Ramos (cell line): ENCODE results near the gene NOA1.
"Not testable (repeated sequence)": the region's sequence is repeated elsewhere in the genome, so short reads cannot be mapped to it uniquely, and the experiment has no call there.

Experiments
- in situ Hi-C: fragments of 300-500 bp; cut with MboI; formaldehyde crosslinking; loops from one replicate; pipeline ENCODE4 v1.14.3; 2022; ENCODE audit warnings: low sequenced_read_pairs; ENCODE audit not compliant: unreplicated experiment

The NOA1 gene

GRCh38 chr4:56959100-56959499, 18.3 kb downstream of the NOA1 start:
- in situ Hi-C loops = no loop called here

DNA sequence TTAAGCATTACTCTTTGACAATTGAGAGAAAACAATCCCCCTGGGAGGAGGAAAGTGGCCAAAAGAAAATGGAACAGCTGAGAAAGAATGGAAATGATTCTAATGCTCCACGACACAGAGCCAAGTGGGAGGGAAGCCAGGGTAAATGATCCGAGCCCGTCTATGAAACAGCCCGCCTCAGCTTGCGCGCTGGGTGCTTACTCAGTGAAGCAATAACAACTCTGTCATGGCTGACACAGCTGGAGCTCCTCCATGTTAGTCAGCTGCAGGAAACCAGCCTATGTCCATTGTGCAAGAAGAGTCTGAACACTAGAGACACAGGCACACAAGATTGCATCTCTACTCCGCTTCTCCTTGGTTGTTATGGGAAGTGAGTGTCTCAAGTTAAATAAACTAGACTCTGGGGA, 19.3 kb downstream of the NOA1 start:
- in situ Hi-C loops = no loop called here

DNA sequence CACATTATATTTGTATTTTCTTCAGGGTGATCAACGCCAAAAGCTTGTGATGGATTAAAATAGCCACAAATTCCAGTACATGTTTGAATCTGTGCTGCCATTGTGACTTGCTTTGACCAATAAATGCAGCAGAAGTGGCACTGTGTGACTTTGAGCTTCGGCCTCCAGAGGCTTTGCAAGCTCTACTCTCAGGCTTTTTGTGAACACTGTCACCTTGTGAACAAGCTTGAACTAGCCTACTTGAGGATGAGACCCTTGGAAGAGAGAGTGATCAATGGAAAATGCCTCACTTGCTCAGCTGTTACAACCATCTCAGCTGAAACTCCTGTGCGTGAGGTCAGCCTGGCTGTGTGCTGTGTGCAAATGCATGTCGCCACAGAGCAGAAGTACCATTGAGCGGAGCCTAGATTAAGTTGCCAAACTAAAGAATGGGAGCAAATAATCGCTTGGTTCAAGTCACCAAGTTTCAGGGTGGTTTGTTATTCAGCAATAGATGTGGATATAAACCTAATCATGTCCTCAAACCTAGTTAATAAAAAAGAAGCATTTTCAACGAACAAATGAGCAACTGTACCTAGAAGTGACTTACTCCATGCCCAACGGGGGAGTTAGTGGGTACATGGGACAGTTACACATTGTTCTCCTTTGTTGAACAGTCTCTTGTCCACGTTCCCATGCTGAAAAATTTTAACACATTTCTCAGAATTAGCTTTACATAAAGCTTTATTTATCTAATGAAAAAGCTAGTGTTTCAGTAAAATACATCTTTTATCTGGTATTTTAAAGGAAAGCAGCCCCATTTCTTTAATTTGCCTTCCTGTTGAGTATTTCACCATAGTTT, 23.5 kb downstream of the NOA1 start:
- in situ Hi-C loops = no loop called here

- in situ Hi-C loops = no loop called here
Measured at GRCh38 chr4:56941403-56941802, 36.0 kb downstream of the NOA1 start.

- in situ Hi-C loops = no loop called here
Measured at GRCh38 chr4:56940971-56941370, 36.4 kb downstream of the NOA1 start.

DNA sequence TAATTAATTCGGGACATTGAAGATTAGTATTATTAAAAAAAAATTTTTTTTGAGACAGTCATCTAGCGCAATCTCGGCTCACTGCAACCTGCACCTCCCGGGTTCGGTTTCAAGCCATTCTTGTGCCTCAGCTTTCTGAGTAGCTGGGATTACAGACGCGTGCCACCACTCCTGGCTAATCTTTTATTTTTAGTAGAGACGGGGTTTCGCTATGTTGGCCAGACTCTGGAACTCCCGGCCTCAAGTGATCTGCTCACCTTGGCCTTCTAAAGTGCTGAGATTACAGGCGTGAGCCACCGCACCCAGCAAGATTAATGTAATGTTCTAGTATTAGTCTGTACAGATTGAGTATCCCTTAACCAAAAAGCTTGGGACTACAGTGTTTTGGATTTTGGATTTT, 37.0 kb downstream of the NOA1 start:
- in situ Hi-C loops = no loop called here

- in situ Hi-C loops = not testable (repeated sequence)
Measured at GRCh38 chr4:56939826-56940225, 37.6 kb downstream of the NOA1 start.

DNA sequence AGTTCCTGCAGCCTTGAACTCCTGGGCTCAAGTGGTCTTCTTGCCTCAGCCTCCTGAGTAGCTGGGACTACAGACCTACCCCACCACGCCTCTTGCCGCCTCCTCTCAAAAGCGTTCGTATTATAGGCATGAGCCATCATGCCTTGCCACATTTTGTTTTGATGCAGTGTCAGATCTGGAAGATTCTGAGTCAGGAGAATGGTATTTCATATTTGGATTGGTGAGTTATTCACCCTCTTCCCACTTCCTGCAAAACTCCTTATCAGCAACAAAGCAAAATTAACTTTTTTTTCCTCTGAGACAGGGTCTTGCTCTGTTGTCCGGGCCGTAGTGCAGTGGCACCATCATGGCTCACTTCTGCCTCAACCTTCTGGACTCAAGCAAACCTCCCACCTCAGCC, 40.1 kb downstream of the NOA1 start:
- in situ Hi-C loops = no loop called here

- in situ Hi-C loops = no loop called here
Measured at GRCh38 chr4:56931924-56932323, 45.5 kb downstream of the NOA1 start.

- in situ Hi-C loops = no loop called here
Measured at GRCh38 chr4:56930638-56931037, 46.8 kb downstream of the NOA1 start.

DNA sequence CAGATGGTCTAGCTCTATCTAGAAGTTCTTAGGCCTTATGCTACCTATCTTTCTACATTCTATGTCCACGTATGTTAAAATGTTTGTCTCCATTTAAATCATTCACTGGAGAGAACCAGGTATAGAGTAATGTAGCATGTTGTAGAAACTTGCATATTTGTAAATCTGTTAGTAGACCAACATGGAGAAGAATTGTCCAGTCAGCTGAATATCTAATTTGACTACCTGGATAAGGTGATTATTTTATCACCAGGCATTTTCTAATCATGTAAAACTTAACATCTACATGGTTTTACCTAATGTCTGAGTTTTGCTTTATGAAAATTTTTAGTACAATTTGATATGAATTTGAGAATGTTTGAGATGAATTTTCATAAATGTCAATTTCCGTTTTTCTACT, 50.2 kb downstream of the NOA1 start:
- in situ Hi-C loops = no loop called here

- in situ Hi-C loops = not testable (repeated sequence)
Measured at GRCh38 chr4:56914977-56915376, 62.4 kb downstream of the NOA1 start.

GRCh38 chr4:56914336-56914735, 63.1 kb downstream of the NOA1 start:
- in situ Hi-C loops = no loop called here
